Subcutaneous abdominal adipose tissue (tissue), 5 donors: ENCODE data around the gene VAV3.
"Not testable (repeated sequence)": the region's sequence is repeated elsewhere in the genome, so short reads cannot be mapped to it uniquely, and the experiment has no call there.

Experiments used
- H3K27ac ChIP-seq: one replicate; pipeline ENCODE4 v1.7.0; 2013; ENCODE audit warnings: low read depth, mild to moderate bottlenecking, inconsistent platforms, low read length, moderate library complexity
- H3K27me3 ChIP-seq, 5 donors: one replicate each; pipeline ENCODE4 v1.7.0; 2013; ENCODE audit warnings: low read length in 5 of 5, inconsistent platforms in 1 of 5; ENCODE audit not compliant: control insufficient read depth in 5 of 5, insufficient read depth in 4 of 5
- H3K36me3 ChIP-seq, 5 donors: one replicate each; pipeline ENCODE4 v1.7.0; 2013; ENCODE audit warnings: low read length in 5 of 5; ENCODE audit not compliant: control insufficient read depth in 5 of 5, insufficient read depth in 5 of 5
- H3K4me1 ChIP-seq, 5 donors: one replicate each; pipeline ENCODE4 v1.7.0; 2013; ENCODE audit warnings: low read length in 5 of 5, mild to moderate bottlenecking in 3 of 5, moderate library complexity in 1 of 5; ENCODE audit not compliant: control insufficient read depth in 5 of 5, insufficient read depth in 5 of 5
- H3K4me3 ChIP-seq, 5 donors: one replicate each; pipeline ENCODE4 v1.7.0; 2013; ENCODE audit warnings: low read length in 5 of 5, low read depth in 1 of 5
- H3K9ac ChIP-seq, 5 donors: one replicate each; pipeline ENCODE4 v1.7.0; 2013; ENCODE audit warnings: low read length in 5 of 5, mild to moderate bottlenecking in 4 of 5, moderate library complexity in 3 of 5
- H3K9me3 ChIP-seq, 5 donors: one replicate each; pipeline ENCODE4 v1.7.0; 2013; ENCODE audit warnings: low read length in 5 of 5; ENCODE audit not compliant: control insufficient read depth in 5 of 5
- donor health status: healthy.
- donor health status: healthy.
- donor health status: healthy.
- donor health status: healthy.
- donor health status: healthy.

VAV3 gene

GRCh38 chr1:107896936-107897335, 68.0 kb downstream of the VAV3 start:
- Histone ChIP-seq H3K27ac (no peak overlapping the region), H3K9me3 (no peaks in the 10 kb centered on the region), H3K27me3 (no peaks in the 10 kb centered on the region), H3K4me3 (no peak overlapping the region), H3K9ac (peak overlapping the region in 1 of 5 donors; percentile 11), H3K36me3 (no peaks in the 10 kb centered on the region), H3K4me1 (peaks cover 0 to 7% (median 2%) of the 10 kb centered on the region in 5 donors)

GRCh38 chr1:107896401-107896800, 68.6 kb downstream of the VAV3 start:
- Histone ChIP-seq H3K9ac (no peak overlapping the region), H3K27me3 (no peaks in the 10 kb centered on the region), H3K36me3 (no peaks in the 10 kb centered on the region), H3K9me3 (no peaks in the 10 kb centered on the region), H3K27ac (no peak overlapping the region), H3K4me3 (no peak overlapping the region), H3K4me1 (peaks cover 0 to 7% (median 2%) of the 10 kb centered on the region in 5 donors)

GRCh38 chr1:107895403-107896191, 69.4 kb downstream of the VAV3 start:
- no peak overlapping the region for H3K4me3 ChIP-seq
- H3K36me3 ChIP-seq: no peaks in the 10 kb centered on the region
- no peaks in the 10 kb centered on the region for H3K9me3 ChIP-seq
- H3K9ac ChIP-seq: no peak overlapping the region
- H3K27me3 ChIP-seq: no peaks in the 10 kb centered on the region
- no peak overlapping the region for H3K27ac ChIP-seq
- peaks cover 0 to 7% (median 2%) of the 10 kb centered on the region in 5 donors for H3K4me1 ChIP-seq

GRCh38 chr1:107894605-107895004, 70.4 kb downstream of the VAV3 start:
- no peaks in the 10 kb centered on the region for H3K36me3 ChIP-seq
- no peaks in the 10 kb centered on the region for H3K9me3 ChIP-seq
- no peaks in the 10 kb centered on the region for H3K27me3 ChIP-seq
- H3K9ac ChIP-seq: no peak overlapping the region
- H3K4me3 ChIP-seq: no peak overlapping the region
- peaks cover 0 to 7% (median 2%) of the 10 kb centered on the region in 5 donors for H3K4me1 ChIP-seq
- no peak overlapping the region for H3K27ac ChIP-seq

GRCh38 chr1:107893350-107893749, 71.6 kb downstream of the VAV3 start:
- not testable (repeated sequence) for H3K27me3 ChIP-seq, H3K27ac ChIP-seq, H3K36me3 ChIP-seq, H3K4me1 ChIP-seq, H3K4me3 ChIP-seq, H3K9me3 ChIP-seq, H3K9ac ChIP-seq

- Histone ChIP-seq H3K36me3 (no peaks in the 10 kb centered on the region), H3K4me3 (no peak overlapping the region), H3K27me3 (no peaks in the 10 kb centered on the region), H3K9ac (no peak overlapping the region), H3K4me1 (no peaks in the 10 kb centered on the region), H3K9me3 (no peaks in the 10 kb centered on the region), H3K27ac (no peak overlapping the region)
These were observed 75.5 kb downstream of the VAV3 start for GRCh38 chr1:107889524-107889923.

- Histone ChIP-seq H3K9ac (no peak overlapping the region), H3K36me3 (no peaks in the 10 kb centered on the region), H3K27ac (no peak overlapping the region), H3K9me3 (no peaks in the 10 kb centered on the region), H3K27me3 (no peaks in the 10 kb centered on the region), H3K4me1 (peaks cover 0 to 6% (median 3%) of the 10 kb centered on the region in 5 donors), H3K4me3 (no peak overlapping the region)
These were observed 81.4 kb downstream of the VAV3 start for GRCh38 chr1:107883562-107883961.

- Histone ChIP-seq H3K27ac (no peak overlapping the region), H3K9me3 (peaks cover 0 to 3% (median 0%) of the 10 kb centered on the region in 5 donors), H3K9ac (no peak overlapping the region), H3K4me3 (no peak overlapping the region), H3K27me3 (no peaks in the 10 kb centered on the region), H3K4me1 (peaks cover 0 to 23% (median 16%) of the 10 kb centered on the region in 5 donors), H3K36me3 (no peaks in the 10 kb centered on the region)
These were observed 85.1 kb downstream of the VAV3 start for GRCh38 chr1:107879927-107880326.

GRCh38 chr1:107879346-107879745, 85.6 kb downstream of the VAV3 start:
- peaks cover 0 to 3% (median 0%) of the 10 kb centered on the region in 5 donors for H3K9me3 ChIP-seq
- no peaks in the 10 kb centered on the region for H3K27me3 ChIP-seq
- no peak overlapping the region for H3K9ac ChIP-seq
- H3K27ac ChIP-seq: no peak overlapping the region
- peaks cover 0 to 23% (median 16%) of the 10 kb centered on the region in 5 donors for H3K4me1 ChIP-seq
- no peak overlapping the region for H3K4me3 ChIP-seq
- no peaks in the 10 kb centered on the region for H3K36me3 ChIP-seq

- no peaks in the 10 kb centered on the region for H3K36me3 ChIP-seq
- H3K9me3 ChIP-seq: peaks cover 0 to 3% (median 0%) of the 10 kb centered on the region in 5 donors
- H3K27ac ChIP-seq: no peak overlapping the region
- H3K4me1 ChIP-seq: peaks cover 0 to 17% (median 14%) of the 10 kb centered on the region in 5 donors
- no peak overlapping the region for H3K9ac ChIP-seq
- H3K27me3 ChIP-seq: no peaks in the 10 kb centered on the region
- no peak overlapping the region for H3K4me3 ChIP-seq
These were observed 87.2 kb downstream of the VAV3 start for GRCh38 chr1:107877745-107878144.
